A673 (cell line): Measurements from ENCODE around the gene GCNT4. TPM values are rescaled to one million over a fixed set of nuclear protein-coding genes. Genes with fewer than 3 reads are reported as not detected.

Experiments
- BruUV-seq: library from RNA; stranded (reverse); fragments of 400-500 nt; replicated peaks from 2 replicates; lab custom pipeline; 2021; lab: Mats Ljungman, UMichigan
- CTCF ChIA-PET: fragments of 300-600 bp; sonication (Branson Sonifier 250); formaldehyde crosslinking; loops from one replicate; lab custom pipeline; 2022; ENCODE audit warnings: antibody characterized with exemption; lab: Charles Lee
- POLR2A ChIA-PET: fragments of 300-600 bp; sonication (Branson Sonifier 250); formaldehyde crosslinking; loops from one replicate; lab custom pipeline; 2022; ENCODE audit warnings: antibody characterized with exemption; ENCODE audit not compliant: low non-redundant PET; lab: Charles Lee
- DNase-seq: peaks from one replicate; pipeline ENCODE4 v3.0.0-alpha.2; 2015; ENCODE audit warnings: low spot score
- H3K27ac ChIP-seq: fragments of 200-600 bp; sonication (generic); 2 replicates; pipeline ENCODE4 v1.5.1; 2016; ENCODE audit warnings: mixed run types, low read depth, mild to moderate bottlenecking, mixed read lengths, antibody characterized with exemption, low read length; ENCODE audit not compliant: poor library complexity, severe bottlenecking
- H3K27me3 ChIP-seq: fragments of 200-600 bp; sonication (generic); replicated peaks from 2 replicates; pipeline ENCODE4 v1.6.1; 2017; ENCODE audit warnings: mixed run types, low read depth, mild to moderate bottlenecking, mixed read lengths, antibody characterized with exemption, low read length; ENCODE audit not compliant: insufficient read depth, poor library complexity
- H3K36me3 ChIP-seq: fragments of 200-600 bp; sonication (generic); 2 replicates; pipeline ENCODE4 v1.6.1; 2016; ENCODE audit warnings: mixed run types, mild to moderate bottlenecking, mixed read lengths, antibody characterized with exemption, low read length; ENCODE audit not compliant: insufficient read depth, poor library complexity, severe bottlenecking
- H3K4me1 ChIP-seq: fragments of 200-600 bp; sonication (generic); 2 replicates; pipeline ENCODE4 v1.6.1; 2017; ENCODE audit warnings: mixed run types, mild to moderate bottlenecking, mixed read lengths, antibody characterized with exemption, low read length; ENCODE audit not compliant: insufficient read depth, poor library complexity, severe bottlenecking
- H3K4me3 ChIP-seq: fragments of 200-600 bp; sonication (generic); 2 replicates; pipeline ENCODE4 v1.5.1; 2016; ENCODE audit warnings: low read depth, mixed run types, mild to moderate bottlenecking, mixed read lengths, low read length; ENCODE audit not compliant: poor library complexity, severe bottlenecking
- H3K9me3 ChIP-seq: fragments of 200-600 bp; sonication (generic); 2 replicates; pipeline ENCODE4 v1.6.1; 2016; ENCODE audit warnings: mixed run types, low read depth, mild to moderate bottlenecking, mixed read lengths, antibody characterized with exemption, low read length; ENCODE audit not compliant: poor library complexity, severe bottlenecking
- EZH2 ChIP-seq: fragments of 200-600 bp; sonication (generic); IDR thresholded peaks from 2 replicates; pipeline ENCODE4 v1.6.1; 2017; ENCODE audit warnings: borderline replicate concordance, low read depth, mild to moderate bottlenecking, mixed read lengths, antibody characterized with exemption, low read length; ENCODE audit not compliant: poor library complexity, severe bottlenecking
- intact Hi-C: fragments of 100-400 bp; cut with micrococcal nuclease; formaldehyde crosslinking; loops from one replicate; pipeline ENCODE4 v1.10.0; 2022; ENCODE audit not compliant: unreplicated experiment
- total RNA-seq: library from RNA; stranded (reverse); gene quantifications from 2 replicates; pipeline ENCODE4 v1.2.3, GENCODE V29; 2021
- TF ChIP-seq, protein P1 (sequence below): fragments of 300-800, 200-600 bp; sonication (generic); conservative IDR thresholded peaks from 2 replicates; pipeline ENCODE4 v1.5.1; 2017; ENCODE audit warnings: low read depth, mild to moderate bottlenecking, antibody characterized with exemption, low read length, moderate library complexity, mixed read lengths

Gene GCNT4
- total RNA-seq, 1 experiment from 2014 or later = 2.5 TPM

DNA sequence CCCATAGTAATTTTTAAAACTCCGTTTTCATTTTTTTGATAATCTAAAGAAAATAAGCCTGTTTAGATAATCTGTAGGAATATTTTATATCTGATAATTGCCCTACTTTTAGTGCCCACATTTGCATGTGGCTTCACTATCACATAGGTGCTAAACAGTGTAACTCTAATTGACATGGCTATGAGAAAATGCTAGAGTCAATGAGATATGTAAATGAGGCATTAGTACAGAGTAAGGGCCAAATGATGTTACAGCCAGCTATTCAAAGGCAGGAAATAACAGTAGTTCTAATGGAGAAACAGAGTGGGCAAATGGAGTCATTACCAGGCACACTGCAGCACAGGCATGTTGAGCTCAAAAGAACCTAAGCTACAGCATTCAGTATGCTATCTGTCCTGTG is 37.3 kb upstream of the GCNT4 start:
- no peak for TF ChIP-seq EZH2
- TF ChIP-seq, protein P1, sequence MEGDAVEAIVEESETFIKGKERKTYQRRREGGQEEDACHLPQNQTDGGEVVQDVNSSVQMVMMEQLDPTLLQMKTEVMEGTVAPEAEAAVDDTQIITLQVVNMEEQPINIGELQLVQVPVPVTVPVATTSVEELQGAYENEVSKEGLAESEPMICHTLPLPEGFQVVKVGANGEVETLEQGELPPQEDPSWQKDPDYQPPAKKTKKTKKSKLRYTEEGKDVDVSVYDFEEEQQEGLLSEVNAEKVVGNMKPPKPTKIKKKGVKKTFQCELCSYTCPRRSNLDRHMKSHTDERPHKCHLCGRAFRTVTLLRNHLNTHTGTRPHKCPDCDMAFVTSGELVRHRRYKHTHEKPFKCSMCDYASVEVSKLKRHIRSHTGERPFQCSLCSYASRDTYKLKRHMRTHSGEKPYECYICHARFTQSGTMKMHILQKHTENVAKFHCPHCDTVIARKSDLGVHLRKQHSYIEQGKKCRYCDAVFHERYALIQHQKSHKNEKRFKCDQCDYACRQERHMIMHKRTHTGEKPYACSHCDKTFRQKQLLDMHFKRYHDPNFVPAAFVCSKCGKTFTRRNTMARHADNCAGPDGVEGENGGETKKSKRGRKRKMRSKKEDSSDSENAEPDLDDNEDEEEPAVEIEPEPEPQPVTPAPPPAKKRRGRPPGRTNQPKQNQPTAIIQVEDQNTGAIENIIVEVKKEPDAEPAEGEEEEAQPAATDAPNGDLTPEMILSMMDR = no peak
- no peak overlapping the region for H3K27ac ChIP-seq
- ChIA-PET CTCF (interaction anchor here (0.6 kb wide), 1 partner anchor 57 kb away, joined by 3 read pairs; no protein-coding TSS in a partner anchor), POLR2A (no interaction called here)
- H3K27me3 ChIP-seq = no peaks in the 10 kb centered on the region
- H3K4me1 ChIP-seq = no peaks in the 10 kb centered on the region
- H3K4me3 ChIP-seq = no peak overlapping the region
- DNase-seq = no peak
- no peaks in the 10 kb centered on the region for H3K36me3 ChIP-seq
- no TSS peak for BruUV-seq
- H3K9me3 ChIP-seq = no peaks in the 10 kb centered on the region
- intact Hi-C loops = no loop called here

DNA sequence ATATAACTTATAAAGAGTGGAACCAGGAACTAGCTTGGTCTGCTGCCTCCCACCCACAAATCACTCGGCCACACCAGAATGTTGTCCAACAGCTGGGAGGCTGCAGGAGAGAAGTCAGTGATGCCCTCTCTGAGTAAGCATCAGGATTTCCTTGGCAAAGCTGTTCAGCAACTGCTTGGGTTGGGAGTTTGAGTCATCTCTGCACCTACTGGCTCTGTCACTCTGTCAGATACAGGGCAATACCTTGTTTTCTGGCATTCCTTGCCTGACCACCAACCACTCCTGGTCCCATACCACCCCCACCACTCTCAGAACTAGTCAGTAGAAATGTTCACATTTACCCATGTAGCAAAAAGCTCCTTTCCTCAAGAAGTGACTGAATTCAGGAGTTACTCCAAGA is 36.8 kb upstream of the GCNT4 start:
- H3K4me1 ChIP-seq = no peaks in the 10 kb centered on the region
- CTCF ChIA-PET = no interaction called here
- no peaks in the 10 kb centered on the region for H3K9me3 ChIP-seq
- TF ChIP-seq EZH2 = no peak
- TF ChIP-seq, protein P1 = no peak
- intact Hi-C loops = no loop called here
- H3K36me3 ChIP-seq = no peaks in the 10 kb centered on the region
- POLR2A ChIA-PET = no interaction called here
- H3K4me3 ChIP-seq = no peak overlapping the region
- no TSS peak for BruUV-seq
- DNase-seq = no peak
- H3K27ac ChIP-seq = no peak overlapping the region
- no peaks in the 10 kb centered on the region for H3K27me3 ChIP-seq

DNA sequence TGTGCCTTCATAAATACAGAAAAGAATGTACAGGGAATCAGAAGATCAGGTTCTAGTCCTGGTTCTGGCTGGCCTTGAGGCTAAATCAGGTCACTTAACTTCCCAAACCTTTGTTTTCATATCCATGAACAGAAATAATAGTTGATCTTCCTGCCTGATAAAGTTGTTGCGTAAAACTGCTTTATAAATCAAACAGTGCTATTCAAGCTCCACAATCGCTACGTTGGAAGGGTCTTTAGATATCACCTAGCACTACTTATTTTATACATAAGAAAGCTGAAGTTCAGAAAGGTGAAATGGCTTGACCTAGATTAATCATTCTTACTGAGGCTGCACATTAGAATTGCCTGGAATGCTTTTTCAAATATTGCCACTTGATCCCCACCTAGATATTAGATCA is 36.3 kb upstream of the GCNT4 start:
- H3K4me1 ChIP-seq = no peaks in the 10 kb centered on the region
- no peaks in the 10 kb centered on the region for H3K27me3 ChIP-seq
- H3K9me3 ChIP-seq = no peaks in the 10 kb centered on the region
- no peak overlapping the region for H3K4me3 ChIP-seq
- no peak for TF ChIP-seq EZH2
- TF ChIP-seq, protein P1 = no peak
- ChIA-PET POLR2A (no interaction called here), CTCF (no interaction called here)
- BruUV-seq = no TSS peak
- intact Hi-C loops = no loop called here
- H3K36me3 ChIP-seq = no peaks in the 10 kb centered on the region
- no peak overlapping the region for H3K27ac ChIP-seq
- no peak for DNase-seq
